ENCODE results near the gene VIT.

Gene VIT

DNA sequence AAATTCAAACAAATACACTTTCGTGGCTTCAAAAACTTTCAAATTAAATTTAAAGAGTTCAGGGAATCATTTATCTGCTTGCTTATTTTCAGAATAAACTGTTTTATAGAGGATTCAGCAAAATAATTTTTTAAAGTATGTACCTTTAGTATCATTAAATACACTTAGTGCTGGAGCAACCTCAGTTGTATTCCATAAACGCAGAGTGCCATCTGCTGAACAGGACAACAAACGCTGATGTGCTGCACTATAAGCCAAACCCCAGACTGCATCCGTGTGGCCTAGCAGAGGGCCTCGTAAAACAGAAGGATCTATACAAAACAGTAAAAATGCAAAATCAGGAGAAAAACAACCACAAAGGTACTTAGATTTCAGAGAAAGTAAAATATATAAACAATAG, 161.2 kb downstream of the VIT start:
- H3K4me3 ChIP-seq (ENCODE audit: low read depth, low read length): no peak overlapping the region
- no peaks in the 10 kb centered on the region for H3K27me3 ChIP-seq (ENCODE audit: insufficient read depth, low read length)
- H3K79me2 ChIP-seq (ENCODE audit: control insufficient read depth, insufficient read depth, low read length, unreplicated experiment): no peaks in the 10 kb centered on the region
- no peak overlapping the region for H2AFZ ChIP-seq (ENCODE audit: low read length, unreplicated experiment)
- H3K4me1 ChIP-seq (ENCODE audit: control insufficient read depth, insufficient read depth, low read length, unreplicated experiment): no peaks in the 10 kb centered on the region
- no peak overlapping the region for H3K27ac ChIP-seq (ENCODE audit: low read depth, low read length)
- peaks cover 11% of the 10 kb centered on the region for H3K36me3 ChIP-seq (ENCODE audit: insufficient read depth, low read length)

DNA sequence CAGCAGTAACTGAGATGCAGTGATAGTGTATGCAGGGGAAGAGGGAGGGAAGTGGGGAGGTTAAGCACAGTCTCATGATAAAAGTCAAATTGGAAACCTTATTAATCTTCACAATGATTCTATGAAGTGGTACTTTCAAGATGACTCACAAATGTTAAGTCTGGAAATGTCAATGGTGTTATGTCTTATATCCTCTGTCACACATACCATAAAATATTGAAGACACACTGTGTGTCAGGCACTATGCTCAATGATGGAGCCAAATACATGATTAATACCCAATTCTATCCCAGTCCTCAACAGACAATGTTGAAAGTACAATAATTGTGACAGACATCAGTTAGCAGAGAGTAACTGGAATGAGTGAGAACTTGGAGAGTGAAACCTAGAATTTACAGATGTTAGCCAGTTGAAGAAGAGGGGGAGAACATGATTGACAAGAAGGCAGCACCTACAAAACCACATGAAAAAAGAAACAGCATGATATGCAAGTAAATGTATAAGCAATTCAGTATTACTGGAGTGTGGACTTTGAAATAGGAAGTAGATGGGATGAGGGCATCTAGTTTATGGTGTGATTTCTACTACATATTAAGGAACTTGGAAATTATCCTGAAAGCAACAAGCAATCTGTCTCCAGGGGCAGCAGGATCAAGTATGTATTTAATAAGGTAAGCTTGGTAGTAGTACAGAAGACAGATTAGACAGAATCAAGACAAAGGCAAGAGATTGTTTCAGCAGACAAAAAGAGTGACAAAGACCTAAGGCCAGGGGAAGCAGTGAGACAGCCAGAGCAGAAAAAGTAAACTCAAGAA, 162.3 kb downstream of the VIT start:
- H3K27me3 ChIP-seq (ENCODE audit: insufficient read depth, low read length): no peaks in the 10 kb centered on the region
- H2AFZ ChIP-seq (ENCODE audit: low read length, unreplicated experiment): no peak overlapping the region
- no peaks in the 10 kb centered on the region for H3K4me1 ChIP-seq (ENCODE audit: control insufficient read depth, insufficient read depth, low read length, unreplicated experiment)
- H3K79me2 ChIP-seq (ENCODE audit: control insufficient read depth, insufficient read depth, low read length, unreplicated experiment): no peaks in the 10 kb centered on the region
- peaks cover 11% of the 10 kb centered on the region for H3K36me3 ChIP-seq (ENCODE audit: insufficient read depth, low read length)
- H3K4me3 ChIP-seq (ENCODE audit: low read depth, low read length): no peak overlapping the region
- no peak overlapping the region for H3K27ac ChIP-seq (ENCODE audit: low read depth, low read length)

DNA sequence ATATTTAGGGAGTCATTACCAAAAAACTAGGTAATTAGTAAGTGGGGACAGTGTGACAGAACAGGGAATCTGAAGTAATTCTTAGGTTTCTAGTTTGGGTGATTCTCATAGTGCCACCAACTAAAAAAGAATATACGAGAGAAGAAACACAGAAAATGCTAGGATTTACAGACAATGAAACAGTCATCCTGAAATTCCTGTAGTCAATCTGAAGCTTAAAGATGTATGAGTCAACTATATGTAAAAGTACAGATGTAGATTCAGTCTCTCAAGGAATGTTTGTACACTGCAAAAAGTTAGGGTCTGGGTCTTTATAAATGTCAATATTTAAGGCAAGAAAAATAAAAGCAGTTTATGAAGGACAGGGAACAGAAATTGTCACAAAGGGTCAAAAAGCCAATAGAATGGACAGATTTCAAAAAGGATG, 162.9 kb downstream of the VIT start:
- Histone ChIP-seq H2AFZ (ENCODE audit: low read length, unreplicated experiment) (no peak overlapping the region), H3K27me3 (ENCODE audit: insufficient read depth, low read length) (no peaks in the 10 kb centered on the region), H3K79me2 (ENCODE audit: control insufficient read depth, insufficient read depth, low read length, unreplicated experiment) (no peaks in the 10 kb centered on the region), H3K27ac (ENCODE audit: low read depth, low read length) (no peak overlapping the region), H3K36me3 (ENCODE audit: insufficient read depth, low read length) (peaks cover 11% of the 10 kb centered on the region), H3K4me1 (ENCODE audit: control insufficient read depth, insufficient read depth, low read length, unreplicated experiment) (no peaks in the 10 kb centered on the region), H3K4me3 (ENCODE audit: low read depth, low read length) (no peak overlapping the region)

- H3K79me2 ChIP-seq (ENCODE audit: control insufficient read depth, insufficient read depth, low read length, unreplicated experiment): no peaks in the 10 kb centered on the region
- peaks cover 8% of the 10 kb centered on the region; the same call in 1 of the 2 replicates for H3K36me3 ChIP-seq (ENCODE audit: insufficient read depth, low read length)
- H3K4me1 ChIP-seq (ENCODE audit: control insufficient read depth, insufficient read depth, low read length, unreplicated experiment): no peaks in the 10 kb centered on the region
- H2AFZ ChIP-seq (ENCODE audit: low read length, unreplicated experiment): no peak overlapping the region
- H3K4me3 ChIP-seq (ENCODE audit: low read depth, low read length): no peak overlapping the region
- H3K27ac ChIP-seq (ENCODE audit: low read depth, low read length): no peak overlapping the region
- no peaks in the 10 kb centered on the region for H3K27me3 ChIP-seq (ENCODE audit: insufficient read depth, low read length)
Measured at GRCh38 chr2:36861896-36862295, 165.4 kb downstream of the VIT start.

Data from ACC112 (cell line).